Measurements from ENCODE around the gene FBXL12. TPM values are rescaled to one million over a fixed set of nuclear protein-coding genes. Genes with fewer than 3 reads are reported as not detected.

The FBXL12 gene
- polyA plus RNA-seq, 1 experiment, result 23.6 TPM

GRCh38 chr19:9838324-9838723, 19.4 kb upstream of the FBXL12 start:
- Histone ChIP-seq H3K4me3 (ENCODE audit: low read depth, low read length) (no peak overlapping the region), H3K27me3 (ENCODE audit: control insufficient read depth, insufficient read depth, low read length) (no peaks in the 10 kb centered on the region), H3K9me3 (ENCODE audit: control insufficient read depth, insufficient read depth, low read length) (no peaks in the 10 kb centered on the region; the same call in 1 of the 2 replicates), H3K27ac (ENCODE audit: low read depth, low read length) (no peak overlapping the region)
- DNase-seq (ENCODE audit: low read depth, low spot score), result no peak
- POLR2A ChIA-PET, result no interaction called here
- TF ChIP-seq, protein P1, sequence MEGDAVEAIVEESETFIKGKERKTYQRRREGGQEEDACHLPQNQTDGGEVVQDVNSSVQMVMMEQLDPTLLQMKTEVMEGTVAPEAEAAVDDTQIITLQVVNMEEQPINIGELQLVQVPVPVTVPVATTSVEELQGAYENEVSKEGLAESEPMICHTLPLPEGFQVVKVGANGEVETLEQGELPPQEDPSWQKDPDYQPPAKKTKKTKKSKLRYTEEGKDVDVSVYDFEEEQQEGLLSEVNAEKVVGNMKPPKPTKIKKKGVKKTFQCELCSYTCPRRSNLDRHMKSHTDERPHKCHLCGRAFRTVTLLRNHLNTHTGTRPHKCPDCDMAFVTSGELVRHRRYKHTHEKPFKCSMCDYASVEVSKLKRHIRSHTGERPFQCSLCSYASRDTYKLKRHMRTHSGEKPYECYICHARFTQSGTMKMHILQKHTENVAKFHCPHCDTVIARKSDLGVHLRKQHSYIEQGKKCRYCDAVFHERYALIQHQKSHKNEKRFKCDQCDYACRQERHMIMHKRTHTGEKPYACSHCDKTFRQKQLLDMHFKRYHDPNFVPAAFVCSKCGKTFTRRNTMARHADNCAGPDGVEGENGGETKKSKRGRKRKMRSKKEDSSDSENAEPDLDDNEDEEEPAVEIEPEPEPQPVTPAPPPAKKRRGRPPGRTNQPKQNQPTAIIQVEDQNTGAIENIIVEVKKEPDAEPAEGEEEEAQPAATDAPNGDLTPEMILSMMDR (IDR thresholded peaks at IDR 0.05; ENCODE audit: low read depth, low read length), result no peak
- CTCF ChIA-PET, result no interaction called here

DNA sequence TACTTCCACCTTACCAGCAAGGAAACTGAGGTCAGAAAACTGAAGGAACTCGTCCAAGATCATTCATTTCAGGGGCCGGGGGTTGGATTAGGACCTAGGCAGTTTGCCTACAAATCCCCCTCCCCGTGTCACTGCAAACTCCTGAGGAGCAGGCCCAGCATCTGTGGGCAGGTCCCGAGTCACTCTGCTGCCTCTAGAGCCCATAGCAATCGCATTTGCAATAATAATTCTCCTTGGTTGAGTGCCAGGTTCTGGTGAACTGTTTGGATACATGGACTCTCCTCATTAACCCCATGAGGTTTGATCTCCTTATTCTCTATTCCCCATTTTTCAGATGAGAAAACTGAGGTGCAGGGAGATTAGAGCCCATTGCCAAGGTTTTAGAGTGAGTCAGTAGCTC, 17.1 kb upstream of the FBXL12 start:
- no peak overlapping the region for H3K27ac ChIP-seq (ENCODE audit: low read depth, low read length)
- TF ChIP-seq, protein P1 (IDR thresholded peaks at IDR 0.05; ENCODE audit: low read depth, low read length), result 0 out of 2 replicates have a peak, but pooled peaks have one; percentile 7
- no peaks in the 10 kb centered on the region for H3K27me3 ChIP-seq (ENCODE audit: control insufficient read depth, insufficient read depth, low read length)
- DNase-seq (ENCODE audit: low read depth, low spot score), result no peak
- POLR2A ChIA-PET, result no interaction called here
- peak overlapping the region; percentile 84 for H3K4me3 ChIP-seq (ENCODE audit: low read depth, low read length)
- no peaks in the 10 kb centered on the region; the same call in 1 of the 2 replicates for H3K9me3 ChIP-seq (ENCODE audit: control insufficient read depth, insufficient read depth, low read length)
- CTCF ChIA-PET, result interaction anchor here (1.2 kb wide), 1 partner anchor 8 kb away, joined by 4 read pairs; no protein-coding TSS in a partner anchor

GRCh38 chr19:9835507-9835949, 16.6 kb upstream of the FBXL12 start:
- Histone ChIP-seq H3K9me3 (ENCODE audit: control insufficient read depth, insufficient read depth, low read length) (no peaks in the 10 kb centered on the region; the same call in 1 of the 2 replicates), H3K27me3 (ENCODE audit: control insufficient read depth, insufficient read depth, low read length) (no peaks in the 10 kb centered on the region), H3K27ac (ENCODE audit: low read depth, low read length) (no peak overlapping the region), H3K4me3 (ENCODE audit: low read depth, low read length) (peak overlapping the region; percentile 84)
- ChIA-PET POLR2A (no interaction called here), CTCF (interaction anchor here (0.8 to 1.5 kb wide), 4 partner anchors 8 to 415 kb away, joined by 3 to 7 read pairs (median 5); no protein-coding TSS in a partner anchor)
- no peak for DNase-seq (ENCODE audit: low read depth, low spot score)
- TF ChIP-seq, protein P1 (IDR thresholded peaks at IDR 0.05; ENCODE audit: low read depth, low read length), result no peak

GRCh38 chr19:9834726-9835506, 16.0 kb upstream of the FBXL12 start, which contains the start of gene PIN1:
PIN1 (plus strand) TSS chr19:9835318; CDS start chr19:9835345, 27 bp downstream.
- H3K4me3 ChIP-seq (ENCODE audit: low read depth, low read length), result peak within 1 kb of the TSS; percentile 87
- DNase-seq (ENCODE audit: low read depth, low spot score), result peak; percentile 94
- TF ChIP-seq, protein P1 (IDR thresholded peaks at IDR 0.05; ENCODE audit: low read depth, low read length), result peak; percentile 52
- H3K9me3 ChIP-seq (ENCODE audit: control insufficient read depth, insufficient read depth, low read length), result no peaks in the 10 kb centered on the region; the same call in 1 of the 2 replicates
- H3K27me3 ChIP-seq (ENCODE audit: control insufficient read depth, insufficient read depth, low read length), result no peaks in the 10 kb centered on the region
- ChIA-PET POLR2A (no interaction called here), CTCF (interaction anchor here (0.5 to 1.5 kb wide), 6 partner anchors 9 to 416 kb away, joined by 3 to 7 read pairs (median 4); no protein-coding TSS in a partner anchor)
- H3K27ac ChIP-seq (ENCODE audit: low read depth, low read length), result peak within 1 kb of the TSS; percentile 31

- ChIA-PET CTCF (interaction anchor here (0.5 to 1.5 kb wide), 4 partner anchors 9 to 63 kb away, joined by 3 to 7 read pairs (median 6); no protein-coding TSS in a partner anchor), POLR2A (no interaction called here)
- TF ChIP-seq, protein P1 (IDR thresholded peaks at IDR 0.05; ENCODE audit: low read depth, low read length), result no peak
- Histone ChIP-seq H3K4me3 (ENCODE audit: low read depth, low read length) (peak overlapping the region; percentile 87), H3K27me3 (ENCODE audit: control insufficient read depth, insufficient read depth, low read length) (no peaks in the 10 kb centered on the region), H3K9me3 (ENCODE audit: control insufficient read depth, insufficient read depth, low read length) (no peaks in the 10 kb centered on the region; the same call in 1 of the 2 replicates), H3K27ac (ENCODE audit: low read depth, low read length) (no peak overlapping the region)
- DNase-seq (ENCODE audit: low read depth, low spot score), result no peak
These were observed 15.4 kb upstream of the FBXL12 start for GRCh38 chr19:9834307-9834725.

Measured in AG04450 (cell line).